Stimulated activated CD4-positive, alpha-beta T cell treated with anti-CD3 and anti-CD28 coated beads, TNF-alpha, amount 100 ng/mL, for 1 hour (primary cell): ENCODE measurements around the gene ZNF219.

Experiments
- DNase-seq, 3 donors: peaks; one replicate each; pipeline ENCODE4 v3.0.0-alpha.2; 2020; ENCODE audit warnings: low read depth in 3 of 3, low spot score in 1 of 3

ZNF219 gene

DNA sequence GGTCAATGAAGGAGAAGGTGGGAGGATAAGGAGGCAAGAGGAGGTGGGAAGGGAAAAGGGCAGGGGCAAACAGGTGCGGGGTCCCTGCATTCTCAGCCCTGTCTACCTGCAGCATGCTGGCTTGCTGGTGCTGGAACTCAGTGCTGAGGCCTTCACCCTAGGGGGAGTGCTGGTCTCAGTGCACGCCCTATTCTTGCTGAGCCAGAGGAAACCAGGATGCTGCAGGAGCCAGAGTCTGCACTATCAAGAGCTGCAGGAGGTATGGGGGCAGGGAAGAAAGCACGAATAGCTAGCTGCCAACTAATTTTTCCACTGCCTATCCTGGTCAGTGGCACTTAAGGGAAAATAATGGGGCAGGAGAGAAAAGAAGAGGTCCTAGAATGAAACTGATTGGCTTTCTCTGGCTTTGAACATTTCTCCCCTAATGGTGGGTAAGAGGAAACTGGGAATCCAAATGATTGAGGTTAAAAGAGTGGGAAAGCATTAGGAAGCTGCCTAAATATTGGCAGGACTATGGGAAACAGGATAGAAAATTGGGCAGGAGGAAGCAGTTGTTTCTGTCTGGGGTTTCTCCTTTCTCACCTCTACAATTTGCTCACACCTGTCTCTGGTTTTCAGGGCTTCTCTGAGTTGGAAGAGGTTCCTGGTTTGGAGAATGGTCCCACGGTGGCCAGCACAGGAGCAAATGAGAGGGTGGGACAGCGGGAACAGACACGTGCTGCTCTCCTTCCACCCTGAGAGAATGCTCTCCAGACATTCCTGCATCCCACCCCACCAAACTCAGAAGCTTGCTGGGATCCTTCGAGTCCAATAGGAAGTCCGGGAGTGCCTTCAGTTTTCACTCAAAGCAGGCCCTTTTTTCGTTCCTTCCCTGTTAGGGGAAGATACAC, 4.3 kb upstream of the ZNF219 start:
- no peak for DNase-seq

GRCh38 chr14:21101802-21102413, 3.5 kb upstream of the ZNF219 start:
- DNase-seq: no peak

DNA sequence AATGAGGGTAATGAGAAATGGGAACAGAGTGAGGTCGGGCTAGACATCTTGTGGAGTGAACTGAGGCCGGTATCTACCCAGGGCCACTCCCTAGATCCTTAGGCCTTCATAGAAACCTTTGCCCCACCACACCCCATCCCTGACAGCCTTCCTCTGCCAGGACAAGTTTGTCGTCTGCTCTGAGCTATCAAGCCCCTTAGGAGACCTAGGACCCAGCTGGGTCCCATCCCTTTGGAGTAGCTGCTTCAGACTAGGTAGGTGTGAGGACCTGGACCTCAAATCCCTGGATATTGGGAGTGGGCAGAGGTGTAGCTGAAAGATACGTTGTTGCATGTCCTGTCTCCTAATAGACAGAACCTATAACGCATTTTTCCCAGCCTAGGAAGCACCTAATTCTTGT, 2.5 kb upstream of the ZNF219 start, which contains the start of gene TMEM253:
Gene TMEM253, plus strand, starts transcription at position 136 of the 400 bp plus-strand sequence. CDS start 278 bp downstream, outside the sequence.
- DNase-seq: no peak

DNA sequence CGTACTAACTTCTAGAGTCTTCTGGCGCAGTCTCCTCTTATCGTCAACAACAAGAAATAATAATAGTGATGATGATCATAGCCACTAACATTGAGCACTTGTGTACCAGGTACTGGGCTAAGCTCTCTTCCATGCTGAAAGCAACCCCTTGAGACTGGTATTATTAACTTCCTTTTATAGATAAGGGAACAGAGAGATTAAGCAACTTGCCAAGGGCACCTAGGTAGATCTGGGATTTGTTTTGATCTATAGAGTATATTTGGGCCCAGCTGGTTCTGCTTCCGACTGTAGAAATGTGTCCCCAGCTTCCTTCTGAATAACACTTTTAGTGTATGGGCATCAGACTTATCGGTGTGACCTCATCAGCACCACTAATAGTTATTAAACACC, 1.1 kb upstream of the ZNF219 start:
- no peak for DNase-seq

- DNase-seq: no peak
Observed at GRCh38 chr14:21098892-21099595, 589 bp upstream of the ZNF219 start.

- DNase-seq: no peak
Observed at GRCh38 chr14:21097636-21098075, 799 bp downstream of the ZNF219 start.

- no peak for DNase-seq
Observed at GRCh38 chr14:21096978-21097635, 1.3 kb downstream of the ZNF219 start.

DNA sequence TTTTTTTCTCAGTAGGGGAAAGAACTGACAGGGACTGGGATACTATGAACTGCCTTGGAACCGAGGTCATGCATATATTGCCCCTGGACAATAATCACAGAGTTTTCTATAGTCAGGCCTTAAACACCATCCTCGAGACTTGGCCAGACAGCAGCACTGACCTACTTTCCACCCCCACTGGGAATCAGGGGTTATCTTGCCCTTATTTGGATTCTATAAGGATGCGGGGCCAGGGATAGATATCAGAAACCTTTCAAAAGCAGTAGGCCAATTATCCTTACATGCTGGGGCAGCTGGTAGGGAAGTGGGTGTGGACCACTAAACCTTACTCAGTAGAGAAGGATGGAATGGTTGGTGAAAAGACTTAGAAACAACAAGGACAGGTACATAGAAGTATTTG, 2.0 kb downstream of the ZNF219 start:
- DNase-seq: no peak

DNA sequence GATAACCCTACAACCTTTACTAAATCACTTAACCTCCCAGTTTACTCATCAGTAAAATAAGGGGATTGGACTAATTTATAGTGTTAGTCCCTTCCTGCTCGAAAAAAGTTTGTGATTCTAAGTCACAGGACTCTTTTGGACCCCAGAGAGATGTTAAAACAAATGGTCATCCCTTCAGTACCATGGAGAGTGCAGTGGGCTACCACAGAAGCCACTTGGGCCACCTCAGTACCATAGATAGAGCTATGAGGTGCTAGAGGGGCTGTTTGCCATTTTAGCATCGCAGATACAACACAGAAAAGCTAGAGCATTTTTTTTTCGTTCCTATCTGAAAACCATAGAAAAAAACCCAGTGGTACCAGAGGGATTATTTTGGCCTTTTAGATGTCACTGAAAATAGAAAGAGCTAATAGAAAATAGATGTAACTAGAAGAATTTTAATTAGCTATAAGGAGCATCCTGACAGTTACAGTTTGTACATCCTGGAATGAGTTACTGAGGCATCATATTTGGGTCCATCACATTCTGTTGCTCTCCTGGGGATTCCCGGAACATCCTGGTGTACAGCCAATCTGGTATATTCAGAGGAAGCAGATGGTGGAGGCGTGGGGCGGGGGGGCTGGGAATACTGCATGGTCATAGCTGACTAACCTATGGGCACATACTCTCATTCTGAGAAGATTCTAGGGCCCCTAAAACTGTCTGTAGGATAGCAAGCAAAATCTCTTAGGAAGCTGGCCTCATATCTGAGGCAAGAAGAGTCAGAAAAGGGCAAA, 2.8 kb downstream of the ZNF219 start:
- no peak for DNase-seq

DNA sequence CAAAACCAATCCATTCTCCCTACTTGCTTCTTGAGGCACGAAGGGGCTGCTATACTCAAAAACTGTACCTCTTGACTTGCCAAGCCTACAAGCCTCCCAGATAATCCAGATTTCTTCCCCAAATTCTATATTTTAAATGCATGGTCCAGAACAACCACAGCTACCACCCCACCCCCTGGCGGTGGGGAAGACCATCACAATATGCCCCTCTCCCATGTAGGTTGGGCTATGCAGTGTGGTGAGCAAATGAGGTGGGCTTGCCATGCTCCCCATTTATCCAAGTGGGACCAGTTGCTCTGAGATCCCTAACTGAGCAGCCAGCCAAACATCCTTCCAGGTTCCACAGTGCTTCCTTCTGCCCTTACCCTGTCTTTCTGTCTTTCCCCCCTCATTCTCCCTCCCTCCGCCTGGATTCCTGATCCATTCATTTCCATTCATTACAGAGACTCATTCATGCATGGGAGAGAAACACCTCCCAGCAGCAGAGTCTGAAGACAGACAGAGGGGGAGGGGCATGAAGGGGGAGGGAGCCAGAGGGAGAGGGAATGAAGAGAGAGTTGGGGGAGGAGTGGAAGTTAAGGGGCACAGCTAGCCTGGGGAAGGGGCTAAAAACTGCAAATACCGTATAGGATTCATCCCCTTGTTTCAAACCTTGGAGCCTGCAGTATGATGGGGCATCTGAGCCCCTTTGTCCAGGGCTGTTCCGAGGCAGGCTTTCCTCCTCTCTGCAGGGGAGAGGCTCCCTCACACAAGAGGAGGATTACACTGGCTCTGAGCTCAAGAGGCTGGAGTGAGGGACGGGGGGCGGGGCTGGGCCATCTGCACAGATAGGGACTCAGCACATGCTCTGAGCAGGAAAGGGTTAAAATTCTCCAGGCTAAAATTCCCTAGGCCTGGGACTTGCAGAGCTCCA, 4.4 kb downstream of the ZNF219 start:
- DNase-seq: no peak

GRCh38 chr14:21093018-21093417, 5.4 kb downstream of the ZNF219 start:
- DNase-seq: no peak

DNA sequence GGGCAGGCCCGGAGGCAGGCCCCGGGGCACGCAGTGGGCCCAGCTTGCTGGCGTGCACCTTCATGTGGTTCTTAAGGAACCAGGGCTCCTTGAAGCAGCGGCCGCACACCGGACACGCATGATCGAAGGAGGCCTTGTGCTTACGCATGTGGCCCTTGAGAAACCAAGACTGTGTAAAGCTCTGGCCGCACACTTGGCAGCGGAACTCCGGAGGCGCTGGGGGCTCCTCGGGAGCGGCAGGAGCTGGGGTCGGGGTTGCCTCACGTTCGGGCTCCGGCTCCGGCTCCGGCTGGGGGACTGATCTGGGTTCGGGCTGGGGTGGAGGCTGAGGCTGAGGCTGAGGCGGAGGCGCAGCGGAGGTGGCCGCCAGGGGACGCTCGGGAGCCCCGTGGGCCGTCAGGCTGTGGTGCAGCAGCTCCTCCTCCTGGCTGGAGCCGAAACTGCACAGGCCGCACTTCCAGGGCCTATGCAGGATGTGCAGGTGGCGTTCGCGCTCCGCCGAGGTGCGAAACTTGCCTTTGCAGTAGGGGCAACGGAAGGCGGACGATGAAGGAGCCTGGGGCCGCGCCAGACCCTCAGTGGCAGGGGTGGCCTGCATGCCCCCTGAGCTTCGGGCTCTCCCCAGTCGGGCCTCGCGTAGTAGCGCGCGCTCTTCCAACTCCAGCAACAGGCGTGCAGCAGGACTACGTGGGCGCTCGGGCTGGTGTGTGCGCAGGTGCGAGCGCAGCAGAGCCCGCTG, 6.0 kb downstream of the ZNF219 start:
- DNase-seq: peak; percentile 77 to 95 (median 86)

- no peak for DNase-seq
Observed at GRCh38 chr14:21091821-21092272, 6.6 kb downstream of the ZNF219 start.

DNA sequence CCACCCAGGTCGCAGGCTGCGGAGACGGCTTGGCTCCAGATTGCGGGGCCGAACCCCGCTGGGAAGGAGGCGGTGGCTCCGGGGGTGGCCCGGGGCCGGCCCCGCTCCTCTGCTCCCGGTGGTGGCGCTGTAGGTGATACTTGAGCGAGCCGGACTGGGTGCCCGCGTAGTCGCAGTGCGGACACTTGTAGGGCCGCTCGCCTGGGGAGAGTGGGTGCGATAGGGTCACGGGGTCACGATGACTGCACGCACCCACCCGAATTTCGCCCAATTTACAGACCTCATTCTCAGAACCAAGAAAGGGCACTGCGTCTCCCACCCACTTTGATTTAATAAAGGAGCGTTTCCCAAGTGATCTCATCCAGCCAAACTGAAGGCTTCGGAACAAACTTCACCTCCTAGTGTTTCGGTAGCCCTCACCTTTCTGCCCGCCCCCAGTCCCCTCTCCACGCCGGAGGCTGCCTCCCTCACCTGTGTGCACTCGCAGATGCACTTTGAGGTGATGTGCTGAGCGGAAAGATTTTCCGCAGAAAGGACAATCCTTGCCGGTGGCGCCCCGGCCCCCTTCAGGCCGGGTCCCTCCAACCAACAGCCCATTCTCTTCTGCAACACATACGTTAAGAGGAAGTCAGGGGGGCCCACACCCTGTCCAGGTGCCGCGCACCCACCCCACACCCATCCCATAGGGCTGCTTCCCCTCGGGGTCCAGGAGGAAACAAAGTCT, 7.4 kb downstream of the ZNF219 start:
- DNase-seq: no peak

DNA sequence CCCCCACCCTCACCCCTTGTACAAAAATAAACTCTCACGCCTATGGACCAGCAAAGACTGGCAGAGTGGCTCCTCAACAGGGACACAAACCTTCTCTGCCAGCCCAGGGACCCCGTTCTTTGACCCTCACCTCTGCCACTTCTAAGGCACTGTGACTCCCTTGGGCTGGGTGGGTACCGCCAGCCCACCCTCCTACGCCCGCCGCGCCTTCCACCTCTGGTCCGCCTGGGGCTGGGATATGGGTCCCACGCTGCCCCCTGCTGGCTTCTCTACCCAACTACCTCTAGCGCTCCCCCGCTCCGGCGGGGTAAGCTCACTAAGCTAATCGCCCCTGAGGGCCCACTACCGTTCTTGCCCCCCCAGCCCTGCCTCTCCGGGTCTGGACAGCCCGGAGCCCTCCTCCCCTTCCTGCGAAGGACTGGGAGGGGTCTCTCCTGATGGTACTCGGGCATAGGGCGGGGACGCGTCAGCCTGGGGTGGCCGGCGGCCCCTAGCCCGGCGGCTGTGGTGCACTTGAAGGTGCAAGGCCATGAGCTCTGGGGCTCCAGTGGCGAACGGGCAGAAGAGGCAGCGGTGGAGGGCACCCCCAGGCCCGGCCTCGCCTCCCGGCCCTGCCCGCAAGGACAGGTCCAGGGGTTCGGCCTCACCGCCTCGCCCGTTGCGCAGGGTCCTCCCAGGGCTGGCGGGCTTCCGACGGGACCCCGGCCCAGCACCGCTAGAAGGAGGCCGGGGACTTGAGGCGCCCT, 8.1 kb downstream of the ZNF219 start:
- no peak for DNase-seq

- DNase-seq: no peak
Observed at GRCh38 chr14:21089877-21090193, 8.6 kb downstream of the ZNF219 start.

GRCh38 chr14:21089271-21089670, 9.2 kb downstream of the ZNF219 start:
- no peak for DNase-seq

DNA sequence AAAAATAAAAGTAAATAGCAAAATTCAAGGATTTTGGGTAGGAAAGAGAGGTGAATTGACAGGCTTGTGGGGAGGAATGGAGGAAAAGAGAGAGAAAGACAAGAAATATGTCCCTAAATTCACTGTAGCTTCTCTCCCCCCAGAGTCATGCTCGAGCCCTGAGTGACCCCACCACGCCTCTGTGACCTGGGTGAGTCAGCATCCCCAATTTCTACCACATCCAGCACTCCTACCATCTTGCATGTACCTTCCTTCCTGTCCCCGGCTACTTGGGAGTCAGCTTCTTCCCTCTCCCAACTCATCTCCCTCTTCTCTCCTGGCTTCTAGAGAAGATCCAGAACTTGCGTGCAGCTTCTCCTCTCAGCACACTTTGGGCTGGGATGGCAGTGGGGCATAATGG, 9.8 kb downstream of the ZNF219 start:
- DNase-seq: no peak
